Measurements from ENCODE around the gene POLR1C.

- TF ChIP-seq CTCF (IDR thresholded peaks at IDR 0.05) (no peak), POLR2A (IDR thresholded peaks at IDR 0.05) (no peak)
These were observed 1.1 kb upstream of the POLR1C start for GRCh38 chr6:43515808-43516207.

Data from gastroesophageal sphincter (tissue), 3 donors.